ENCODE results near the gene WDR5B. TPM values are rescaled to one million over a fixed set of nuclear protein-coding genes. Genes with fewer than 3 reads are reported as not detected.
A peak's percentile ranks its signal among the peaks of the same experiment; 100 is the strongest.

Gene WDR5B
- total RNA-seq = 9.8 and 10.9 TPM in 2 replicates

- peak within 1 kb of the TSS; percentile 98 for H3K27ac ChIP-seq (ENCODE audit: low read depth, low read length)
- no peak for TF ChIP-seq CTCF (IDR thresholded peaks at IDR 0.05; ENCODE audit: extremely low read depth, low read depth, low read length)
- H2AFZ ChIP-seq (ENCODE audit: low read length) = peak within 1 kb of the TSS; percentile 97
- no peaks in the 10 kb centered on the region for H3K27me3 ChIP-seq (ENCODE audit: insufficient read depth, low read length)
- peak within 1 kb of the TSS; percentile 89 for H3K4me2 ChIP-seq (ENCODE audit: insufficient read depth, low read length)
- H4K20me1 ChIP-seq (ENCODE audit: insufficient read depth, low read length) = peaks cover 5% of the 10 kb centered on the region
- H3K4me3 ChIP-seq (ENCODE audit: insufficient read depth, low read length) = peak within 1 kb of the TSS; percentile 98
- H3K4me1 ChIP-seq (ENCODE audit: insufficient read depth, low read length) = peaks cover 14% of the 10 kb centered on the region
- DNase-seq (ENCODE audit: insufficient read length, low spot score, missing footprints) = peak; percentile 94
- H3K36me3 ChIP-seq (ENCODE audit: insufficient read depth, low read length) = peaks cover 4% of the 10 kb centered on the region
- H3K79me2 ChIP-seq (ENCODE audit: insufficient read depth, low read length) = peaks cover 67% of the 10 kb centered on the region
- no peaks in the 10 kb centered on the region for H3K9me3 ChIP-seq (ENCODE audit: low read depth, low read length)
These were observed at the start of gene WDR5B for GRCh38 chr3:122415762-122416654. TSS of gene WDR5B (minus strand) at chr3:122416062. CDS start at chr3:122415528, 534 bp downstream.

- Histone ChIP-seq H3K27ac (ENCODE audit: low read depth, low read length) (no peak overlapping the region), H3K79me2 (ENCODE audit: insufficient read depth, low read length) (peaks cover 59% of the 10 kb centered on the region), H3K4me2 (ENCODE audit: insufficient read depth, low read length) (no peak overlapping the region), H3K4me3 (ENCODE audit: insufficient read depth, low read length) (no peak overlapping the region), H3K9me3 (ENCODE audit: low read depth, low read length) (no peaks in the 10 kb centered on the region), H3K36me3 (ENCODE audit: insufficient read depth, low read length) (peaks cover 35% of the 10 kb centered on the region), H3K27me3 (ENCODE audit: insufficient read depth, low read length) (no peaks in the 10 kb centered on the region), H3K4me1 (ENCODE audit: insufficient read depth, low read length) (no peaks in the 10 kb centered on the region), H2AFZ (ENCODE audit: low read length) (no peak overlapping the region), H4K20me1 (ENCODE audit: insufficient read depth, low read length) (peaks cover 17% of the 10 kb centered on the region)
- TF ChIP-seq CTCF (IDR thresholded peaks at IDR 0.05; ENCODE audit: extremely low read depth, low read depth, low read length) = no peak
- no peak for DNase-seq (ENCODE audit: insufficient read length, low spot score, missing footprints)
These were observed 48.8 kb upstream of the WDR5B start for GRCh38 chr3:122464659-122465058.

GRCh38 chr3:122462406-122462805 lies 46.5 kb upstream of the WDR5B start:
- Histone ChIP-seq H3K4me3 (ENCODE audit: insufficient read depth, low read length) (no peak overlapping the region), H3K4me1 (ENCODE audit: insufficient read depth, low read length) (no peaks in the 10 kb centered on the region), H2AFZ (ENCODE audit: low read length) (no peak overlapping the region), H3K9me3 (ENCODE audit: low read depth, low read length) (no peaks in the 10 kb centered on the region), H3K79me2 (ENCODE audit: insufficient read depth, low read length) (peaks cover 46% of the 10 kb centered on the region), H3K27me3 (ENCODE audit: insufficient read depth, low read length) (no peaks in the 10 kb centered on the region), H3K27ac (ENCODE audit: low read depth, low read length) (no peak overlapping the region), H3K4me2 (ENCODE audit: insufficient read depth, low read length) (no peak overlapping the region), H4K20me1 (ENCODE audit: insufficient read depth, low read length) (peaks cover 10% of the 10 kb centered on the region), H3K36me3 (ENCODE audit: insufficient read depth, low read length) (peaks cover 54% of the 10 kb centered on the region)
- TF ChIP-seq CTCF (IDR thresholded peaks at IDR 0.05; ENCODE audit: extremely low read depth, low read depth, low read length) = no peak
- DNase-seq (ENCODE audit: insufficient read length, low spot score, missing footprints) = no peak

- Histone ChIP-seq H3K27ac (ENCODE audit: low read depth, low read length) (no peak overlapping the region), H3K4me1 (ENCODE audit: insufficient read depth, low read length) (no peaks in the 10 kb centered on the region), H3K36me3 (ENCODE audit: insufficient read depth, low read length) (peaks cover 60% of the 10 kb centered on the region), H2AFZ (ENCODE audit: low read length) (no peak overlapping the region), H4K20me1 (ENCODE audit: insufficient read depth, low read length) (peaks cover 10% of the 10 kb centered on the region), H3K4me2 (ENCODE audit: insufficient read depth, low read length) (no peak overlapping the region), H3K27me3 (ENCODE audit: insufficient read depth, low read length) (no peaks in the 10 kb centered on the region), H3K9me3 (ENCODE audit: low read depth, low read length) (no peaks in the 10 kb centered on the region), H3K79me2 (ENCODE audit: insufficient read depth, low read length) (peaks cover 42% of the 10 kb centered on the region), H3K4me3 (ENCODE audit: insufficient read depth, low read length) (no peak overlapping the region)
- no peak for TF ChIP-seq CTCF (IDR thresholded peaks at IDR 0.05; ENCODE audit: extremely low read depth, low read depth, low read length)
- no peak for DNase-seq (ENCODE audit: insufficient read length, low spot score, missing footprints)
These were observed 45.9 kb upstream of the WDR5B start for GRCh38 chr3:122461806-122462205.

All from osteoblast (primary cell).